Spleen (tissue), 7 donors: Measurements from ENCODE around the gene CCND2.

Source experiments
- POLR2A ChIP-seq, 3 donors: fragments of 450-650 bp; IDR thresholded peaks; one replicate each; pipeline ENCODE4 v1.5.1; 2017; ENCODE audit warnings: antibody characterized with exemption in 3 of 3, mild to moderate bottlenecking in 1 of 3
- POLR2AphosphoS5 ChIP-seq, 3 donors: sonication (generic); formaldehyde crosslinking; IDR thresholded peaks; one replicate each; pipeline ENCODE4 v1.5.1; 2017; ENCODE audit warnings: antibody characterized with exemption in 3 of 3
- TF ChIP-seq, protein P1 (sequence below), 11 experiments: fragments of 200-600 bp in 7 of 11; fragments of 450-650 bp in 4 of 11; sonication (generic) in 4 of 11; IDR thresholded peaks in 8 of 11; conservative IDR thresholded peaks in 3 of 11; 1 replicate in 7 of 11; 2 replicates in 4 of 11; pipeline versions ENCODE4 v1.4.0 to v1.8.0; 2016 to 2021; ENCODE audit warnings: antibody characterized with exemption in 11 of 11, inconsistent platforms in 4 of 11, mild to moderate bottlenecking in 1 of 11
- donor health status: DM: no; HTN: no; CAD: no; lungs with moderate emphysema.
- donor health status: DM: no; HTN: no; CAD: no.
- donor health status: DM: no; HTN: no; CAD: no.

DNA sequence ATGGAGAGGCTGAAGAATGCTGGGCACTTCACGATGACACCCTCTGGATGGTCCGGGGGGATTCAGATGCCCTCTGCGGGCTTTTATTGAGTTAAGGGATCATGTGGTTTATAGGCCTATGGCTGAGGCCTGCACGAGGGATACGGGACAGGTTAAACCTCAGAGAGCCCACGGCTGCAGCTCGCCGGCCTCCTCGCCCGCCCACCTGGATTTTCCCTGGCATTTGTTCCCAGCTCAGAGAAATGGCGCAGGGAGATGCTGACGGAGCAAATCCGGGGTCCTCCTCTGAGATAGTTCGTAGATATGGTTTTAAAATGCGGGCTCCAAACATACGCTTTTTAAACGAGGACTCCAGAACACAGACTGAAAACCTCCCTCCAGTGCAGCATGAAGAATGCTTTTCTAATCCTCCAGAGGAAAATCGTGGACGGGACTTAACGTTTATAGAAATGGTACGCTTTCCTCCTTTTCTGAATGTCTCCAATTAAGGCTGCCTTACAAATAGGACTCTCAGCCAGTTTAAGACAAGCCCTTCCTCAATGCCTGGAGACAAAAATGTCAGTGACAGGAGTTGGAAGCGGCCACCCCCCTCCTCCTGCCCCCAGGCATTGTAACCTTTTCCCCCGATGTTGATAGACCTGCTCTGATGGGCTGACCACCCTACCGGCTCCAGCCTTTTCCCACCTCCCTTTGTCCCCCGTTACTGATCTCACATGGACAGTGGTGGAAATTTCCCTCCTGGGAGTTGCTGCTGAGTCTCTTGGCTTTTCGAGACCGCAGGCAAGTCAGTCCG, 16.6 kb downstream of the CCND2 start:
- TF ChIP-seq POLR2AphosphoS5 (IDR thresholded peaks at IDR 0.05), result no peak
- TF ChIP-seq, protein P1, sequence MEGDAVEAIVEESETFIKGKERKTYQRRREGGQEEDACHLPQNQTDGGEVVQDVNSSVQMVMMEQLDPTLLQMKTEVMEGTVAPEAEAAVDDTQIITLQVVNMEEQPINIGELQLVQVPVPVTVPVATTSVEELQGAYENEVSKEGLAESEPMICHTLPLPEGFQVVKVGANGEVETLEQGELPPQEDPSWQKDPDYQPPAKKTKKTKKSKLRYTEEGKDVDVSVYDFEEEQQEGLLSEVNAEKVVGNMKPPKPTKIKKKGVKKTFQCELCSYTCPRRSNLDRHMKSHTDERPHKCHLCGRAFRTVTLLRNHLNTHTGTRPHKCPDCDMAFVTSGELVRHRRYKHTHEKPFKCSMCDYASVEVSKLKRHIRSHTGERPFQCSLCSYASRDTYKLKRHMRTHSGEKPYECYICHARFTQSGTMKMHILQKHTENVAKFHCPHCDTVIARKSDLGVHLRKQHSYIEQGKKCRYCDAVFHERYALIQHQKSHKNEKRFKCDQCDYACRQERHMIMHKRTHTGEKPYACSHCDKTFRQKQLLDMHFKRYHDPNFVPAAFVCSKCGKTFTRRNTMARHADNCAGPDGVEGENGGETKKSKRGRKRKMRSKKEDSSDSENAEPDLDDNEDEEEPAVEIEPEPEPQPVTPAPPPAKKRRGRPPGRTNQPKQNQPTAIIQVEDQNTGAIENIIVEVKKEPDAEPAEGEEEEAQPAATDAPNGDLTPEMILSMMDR (IDR thresholded peaks at IDR 0.05 in 8 of 11, conservative IDR thresholded peaks at IDR 0.05 in 3 of 11), result no peak
- no peak for TF ChIP-seq POLR2A (IDR thresholded peaks at IDR 0.05)
